Duodenal mucosa (tissue), 2 donors: ENCODE data around the gene C2orf80.

Experiments used
- H3K27ac ChIP-seq: one replicate; pipeline ENCODE4 v1.7.0; 2013; ENCODE audit warnings: low read depth, low read length
- H3K27me3 ChIP-seq, 2 donors: one replicate each; pipeline ENCODE4 v1.7.0; 2013; ENCODE audit warnings: low read length in 2 of 2, control low read depth in 1 of 2; ENCODE audit not compliant: insufficient read depth in 2 of 2, control insufficient read depth in 1 of 2
- H3K36me3 ChIP-seq, 2 donors: one replicate each; pipeline ENCODE4 v1.7.0; 2013; ENCODE audit warnings: low read length in 2 of 2, control low read depth in 1 of 2; ENCODE audit not compliant: insufficient read depth in 2 of 2, control insufficient read depth in 1 of 2
- H3K4me1 ChIP-seq, 2 donors: one replicate each; pipeline ENCODE4 v1.7.0; 2013; ENCODE audit warnings: low read length in 2 of 2, control low read depth in 1 of 2; ENCODE audit not compliant: insufficient read depth in 2 of 2, control insufficient read depth in 1 of 2
- H3K4me3 ChIP-seq, 2 donors: one replicate each; pipeline ENCODE4 v1.7.0; 2013; ENCODE audit warnings: low read length in 2 of 2, low read depth in 1 of 2
- H3K9ac ChIP-seq, 2 donors: one replicate each; pipeline ENCODE4 v1.7.0; 2013; ENCODE audit warnings: low read length in 2 of 2, low read depth in 1 of 2
- H3K9me3 ChIP-seq, 2 donors: one replicate each; pipeline ENCODE4 v1.7.0; 2013; ENCODE audit warnings: low read length in 2 of 2, control low read depth in 1 of 2; ENCODE audit not compliant: control insufficient read depth in 1 of 2

The C2orf80 gene

GRCh38 chr2:208182835-208183234, 7.0 kb downstream of the C2orf80 start:
- Histone ChIP-seq H3K4me1 (no peaks in the 10 kb centered on the region), H3K4me3 (no peak overlapping the region)

DNA sequence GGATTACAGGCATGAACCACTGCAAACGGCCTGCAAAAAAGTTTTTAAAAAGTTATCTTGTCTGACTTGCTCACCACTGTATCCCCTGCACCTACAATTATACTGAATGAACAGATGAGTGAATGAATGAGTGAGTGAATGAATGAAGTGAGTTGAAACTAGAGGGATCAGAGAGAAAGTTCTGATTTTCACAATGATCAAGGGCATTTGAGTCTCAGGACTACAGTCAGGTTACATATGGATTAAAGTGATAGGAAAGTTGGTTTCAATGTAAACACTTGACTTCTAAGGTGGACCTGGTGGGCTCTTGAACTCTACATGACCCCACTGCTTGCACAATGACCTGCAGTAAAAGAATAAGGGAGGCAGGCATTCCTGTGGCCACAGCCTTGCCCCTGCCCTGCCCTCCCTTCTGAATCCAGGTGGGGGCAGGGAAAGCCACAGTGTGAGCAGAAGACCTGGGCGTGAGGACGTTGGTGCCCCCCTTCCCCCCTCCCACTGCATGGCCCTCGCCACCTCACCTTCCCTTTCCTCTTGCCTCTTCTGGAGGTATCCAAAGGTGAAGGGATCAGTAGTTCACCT, 10.7 kb downstream of the C2orf80 start:
- Histone ChIP-seq H3K4me1 (no peaks in the 10 kb centered on the region), H3K9me3 (no peaks in the 10 kb centered on the region), H3K27ac (no peak overlapping the region), H3K27me3 (no peaks in the 10 kb centered on the region), H3K4me3 (no peak overlapping the region), H3K36me3 (no peaks in the 10 kb centered on the region), H3K9ac (no peak overlapping the region)

More at GRCh38 chr2:208182835-208183234, 7.0 kb downstream of the C2orf80 start:
- Histone ChIP-seq H3K9me3 (no peaks in the 10 kb centered on the region), H3K36me3 (no peaks in the 10 kb centered on the region), H3K9ac (no peak overlapping the region), H3K27ac (no peak overlapping the region), H3K27me3 (no peaks in the 10 kb centered on the region)

DNA sequence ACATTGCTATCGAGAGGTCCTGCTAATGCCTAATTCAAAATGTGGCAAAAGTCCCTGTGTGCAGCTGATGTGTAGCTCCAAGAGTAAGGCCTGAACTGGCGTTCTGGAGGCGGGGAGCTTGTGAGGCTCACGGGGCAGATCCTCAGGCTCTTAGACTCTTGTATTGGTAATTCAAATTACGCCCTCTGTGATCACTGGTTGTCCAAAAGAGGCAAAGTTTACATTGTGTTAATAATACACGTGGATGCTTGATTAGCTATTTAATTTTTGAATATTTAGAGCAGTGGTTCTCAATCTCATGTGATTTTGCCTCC, 14.0 kb downstream of the C2orf80 start:
- Histone ChIP-seq H3K4me3 (no peak overlapping the region), H3K9ac (no peak overlapping the region), H3K9me3 (no peaks in the 10 kb centered on the region), H3K27ac (no peak overlapping the region), H3K27me3 (no peaks in the 10 kb centered on the region), H3K36me3 (no peaks in the 10 kb centered on the region), H3K4me1 (no peaks in the 10 kb centered on the region)

DNA sequence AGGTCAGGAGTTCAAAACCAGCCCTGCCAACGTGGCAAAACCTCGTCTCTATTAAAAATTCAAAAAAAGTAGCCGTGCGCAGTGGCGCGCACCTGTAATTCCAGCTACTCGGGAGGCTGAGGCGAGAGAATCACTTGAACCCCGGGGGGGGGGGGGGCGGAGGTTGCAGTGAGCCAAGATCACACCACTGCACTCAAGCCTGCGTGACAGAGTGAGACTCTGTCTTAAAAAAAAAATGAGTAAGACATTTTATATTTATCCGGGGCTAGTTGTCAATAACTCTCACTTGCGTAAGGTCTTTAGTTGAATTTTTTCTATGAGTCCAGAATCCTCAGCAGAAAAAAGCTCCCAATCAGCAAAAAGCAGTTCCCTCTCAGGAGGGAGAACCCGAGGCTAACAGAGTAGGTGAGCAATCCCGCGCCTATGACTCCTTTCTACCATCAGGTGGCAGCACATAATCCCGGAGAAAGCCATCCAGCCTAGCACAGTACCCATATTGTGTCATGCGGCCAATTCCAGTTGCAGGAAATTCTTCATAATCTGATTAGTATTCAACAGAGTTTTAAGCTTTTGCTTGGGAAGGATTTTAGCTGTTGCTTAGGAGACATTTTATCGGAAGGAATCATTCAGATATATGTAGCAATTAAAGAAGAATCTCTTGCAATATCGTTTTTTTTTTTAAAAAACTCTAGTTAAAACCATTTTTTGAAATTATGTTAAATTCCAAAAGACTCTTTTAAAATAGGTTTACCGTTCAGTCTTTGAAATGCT, 14.6 kb downstream of the C2orf80 start:
- Histone ChIP-seq H3K9me3 (no peaks in the 10 kb centered on the region), H3K36me3 (no peaks in the 10 kb centered on the region), H3K9ac (no peak overlapping the region), H3K4me1 (no peaks in the 10 kb centered on the region), H3K27me3 (no peaks in the 10 kb centered on the region), H3K4me3 (no peak overlapping the region), H3K27ac (no peak overlapping the region)

- Histone ChIP-seq H3K9me3 (no peaks in the 10 kb centered on the region), H3K4me3 (no peak overlapping the region), H3K27me3 (no peaks in the 10 kb centered on the region), H3K27ac (no peak overlapping the region), H3K36me3 (no peaks in the 10 kb centered on the region), H3K4me1 (no peaks in the 10 kb centered on the region), H3K9ac (no peak overlapping the region)
These were observed 15.7 kb downstream of the C2orf80 start for GRCh38 chr2:208174144-208174543.

- H3K27me3 ChIP-seq: no peaks in the 10 kb centered on the region
- H3K9ac ChIP-seq: no peak overlapping the region
- no peak overlapping the region for H3K4me3 ChIP-seq
- H3K27ac ChIP-seq: no peak overlapping the region
- no peaks in the 10 kb centered on the region for H3K36me3 ChIP-seq
- no peaks in the 10 kb centered on the region for H3K4me1 ChIP-seq
- H3K9me3 ChIP-seq: no peaks in the 10 kb centered on the region
These were observed 17.7 kb downstream of the C2orf80 start for GRCh38 chr2:208172125-208172524.

DNA sequence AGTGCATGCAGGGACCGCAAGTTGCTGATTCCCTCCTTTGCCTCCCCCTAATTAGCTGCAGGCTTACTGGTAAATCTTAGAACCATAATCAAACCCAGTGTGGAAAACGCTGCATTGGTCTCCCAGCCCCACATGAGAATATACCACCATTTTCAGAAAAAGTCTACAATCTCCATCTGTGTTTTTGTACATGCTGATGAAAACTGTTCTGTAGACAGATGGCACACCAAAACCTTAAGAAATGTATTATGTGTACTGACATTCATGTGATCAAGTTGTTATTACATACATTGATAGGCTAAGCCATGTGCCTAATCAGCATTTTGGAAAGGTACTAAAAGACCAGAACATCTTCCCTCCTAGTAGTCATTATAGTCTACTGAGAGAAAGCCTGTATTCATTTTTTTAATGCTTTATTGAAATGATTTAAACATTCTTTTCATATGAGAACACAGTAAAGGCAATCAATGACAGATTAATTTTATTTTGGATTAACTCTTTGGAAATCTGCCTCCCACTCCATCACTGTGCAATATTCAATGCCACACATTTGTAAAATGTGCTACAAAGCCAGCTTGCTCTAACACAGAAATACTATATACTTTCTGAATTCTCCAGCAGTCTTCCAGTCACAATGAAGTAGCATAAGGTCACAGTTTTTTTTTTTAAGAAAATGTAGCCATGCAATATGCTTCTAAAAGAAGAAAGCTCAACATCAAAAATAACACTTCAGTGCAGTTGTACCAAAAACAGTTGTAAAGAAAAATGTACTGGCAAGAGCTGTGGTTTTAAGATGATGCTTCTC, 24.7 kb downstream of the C2orf80 start:
- peaks cover 0 to 6% of the 10 kb centered on the region in 2 donors for H3K27me3 ChIP-seq
- no peaks in the 10 kb centered on the region for H3K4me1 ChIP-seq
- H3K4me3 ChIP-seq: no peak overlapping the region
- no peak overlapping the region for H3K9ac ChIP-seq
- H3K27ac ChIP-seq: no peak overlapping the region
- no peaks in the 10 kb centered on the region for H3K9me3 ChIP-seq
- no peaks in the 10 kb centered on the region for H3K36me3 ChIP-seq

- Histone ChIP-seq H3K4me3 (no peak within 1 kb of the TSS), H3K9me3 (no peaks in the 10 kb centered on the region), H3K9ac (no peak within 1 kb of the TSS), H3K4me1 (no peaks in the 10 kb centered on the region), H3K27ac (no peak within 1 kb of the TSS), H3K36me3 (no peaks in the 10 kb centered on the region), H3K27me3 (peaks cover 0 to 6% of the 10 kb centered on the region in 2 donors)
These were observed 26.3 kb downstream of the C2orf80 start, which contains the start of gene CRYGA for GRCh38 chr2:208163489-208163888. CRYGA (minus strand) TSS chr2:208163589; CDS start chr2:208163556, 33 bp downstream.

GRCh38 chr2:208156439-208156838, 33.4 kb downstream of the C2orf80 start:
- Histone ChIP-seq H3K36me3 (no peaks in the 10 kb centered on the region), H3K9me3 (no peaks in the 10 kb centered on the region), H3K9ac (no peak overlapping the region), H3K4me3 (no peak overlapping the region), H3K27me3 (no peaks in the 10 kb centered on the region), H3K4me1 (no peaks in the 10 kb centered on the region), H3K27ac (no peak overlapping the region)

DNA sequence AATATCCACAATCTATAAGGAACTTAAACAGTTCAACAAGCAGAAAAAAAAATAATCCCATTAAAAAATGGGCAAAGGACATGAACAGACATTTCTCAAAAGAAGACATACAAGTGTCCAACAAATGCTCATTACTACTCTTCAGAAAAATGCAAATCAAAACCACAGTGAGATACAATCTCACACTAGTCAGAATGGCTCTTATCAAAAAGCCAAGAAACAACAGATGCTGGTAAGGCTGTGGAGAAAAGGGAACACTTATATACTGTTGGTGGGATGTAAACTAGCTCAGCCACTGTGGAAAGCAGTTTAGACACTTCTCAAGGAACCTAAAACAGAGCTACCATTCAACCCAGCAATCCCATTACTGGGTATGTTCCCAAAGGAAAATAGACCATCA, 36.7 kb downstream of the C2orf80 start:
- no peaks in the 10 kb centered on the region for H3K27me3 ChIP-seq
- no peak overlapping the region for H3K9ac ChIP-seq
- H3K27ac ChIP-seq: no peak overlapping the region
- no peaks in the 10 kb centered on the region for H3K36me3 ChIP-seq
- no peaks in the 10 kb centered on the region for H3K9me3 ChIP-seq
- no peaks in the 10 kb centered on the region for H3K4me1 ChIP-seq
- no peak overlapping the region for H3K4me3 ChIP-seq
